Heart right ventricle (tissue), 16 donors: Measurements from ENCODE around the gene C17orf100. TPM values are rescaled to one million over a fixed set of nuclear protein-coding genes. Genes with fewer than 3 reads are reported as not detected.

ENCODE experiments used
- ATAC-seq, 8 donors: fragments of 200-7000 bp; cut with Tn5 transposase; one replicate each; pipeline ENCODE4 v1.9.1; 2020; ENCODE audit warnings: mild to moderate bottlenecking in 8 of 8, moderate library complexity in 8 of 8, moderate number of reproducible peaks in 1 of 8
- DNase-seq, 2 donors: peaks; one replicate each; pipeline ENCODE4 v3.0.0-alpha.2; 2020
- H3K27ac ChIP-seq, 10 donors: fragments of 200-600 bp; sonication (generic) in 2 of 10; one replicate each; pipeline versions ENCODE4 v1.5.0 to v1.8.0; 2020 to 2022; ENCODE audit warnings: mild to moderate bottlenecking in 3 of 10
- H3K27me3 ChIP-seq, 7 donors: fragments of 200-600 bp; one replicate each; pipeline ENCODE4 v1.8.0; 2021 to 2022; ENCODE audit warnings: mild to moderate bottlenecking in 2 of 7
- H3K36me3 ChIP-seq, 9 donors: fragments of 200-600 bp; sonication (generic) in 1 of 9; one replicate each; pipeline versions ENCODE4 v1.5.0 to v1.8.0; 2020 to 2022; ENCODE audit warnings: mild to moderate bottlenecking in 2 of 9
- H3K4me1 ChIP-seq, 9 donors: fragments of 200-600 bp; sonication (generic) in 1 of 9; one replicate each; pipeline versions ENCODE4 v1.5.0 to v1.8.0; 2020 to 2022; ENCODE audit warnings: mild to moderate bottlenecking in 4 of 9
- H3K4me3 ChIP-seq, 10 donors: fragments of 200-600 bp; sonication (generic) in 2 of 10; one replicate each; pipeline versions ENCODE4 v1.5.0 to v1.8.0; 2020 to 2022; ENCODE audit warnings: mild to moderate bottlenecking in 7 of 10, moderate library complexity in 2 of 10
- H3K9me3 ChIP-seq, 11 donors: fragments of 200-600 bp in 10 of 11; sonication (generic) in 2 of 11; one replicate each; pipeline versions ENCODE4 v1.5.0 to v1.8.0; 2013 to 2022; ENCODE audit warnings: mild to moderate bottlenecking in 2 of 11, control low read depth in 1 of 11, moderate library complexity in 1 of 11
- WGBS, 2 donors: extraction: QIAGEN DNeasy Blood & Tissue Kit; methylation state at CpG; one replicate each; pipeline ENCODE4 v1.1.7; 2013; ENCODE audit warnings: inconsistent platforms in 1 of 2; 5-methylcytosine and 5-hydroxymethylcytosine counted together
- intact Hi-C, 10 donors: fragments of 100-400 bp; cut with DNase I; formaldehyde crosslinking; loops; one replicate each; pipeline versions ENCODE4 v1.11.1 to v1.14.2; 2022
- polyA plus RNA-seq, 2 donors: library from polyadenylated mRNA; stranded (reverse); fragments of 200-250 nt; gene quantifications; one replicate each; pipeline ENCODE4 v1.2.3, GENCODE V29; 2013
- total RNA-seq, 10 donors: library from RNA; stranded (reverse); fragmentation: NEBNext Ultra II Directional in 3 of 10; extraction: Animal tissue kit (Norgen Biotek cat#: 25700) in 3 of 10; gene quantifications; one replicate each; pipeline versions ENCODE4 v1.2.1 to v1.2.4, GENCODE V29; 2021 to 2023
- TF ChIP-seq, protein P1 (sequence below), 9 donors: fragments of 200-600 bp; sonication (generic) in 2 of 9; IDR thresholded peaks; one replicate each; pipeline versions ENCODE4 v1.5.0 to v1.8.0; 2021 to 2022; ENCODE audit warnings: antibody characterized with exemption in 9 of 9, mild to moderate bottlenecking in 5 of 9, moderate library complexity in 1 of 9
- donor health status: Arrhythmogenic right ventricular cardiomyopathy.
- donor health status: ischemic (EF 13 %, LVEDD 7.1; RV severe dilation, severe dysfunction).
- donor health status: healthy with polysubstance abuse.
- donor health status: DM: no; HTN: yes; CAD: no.
- donor health status: DM: no; HTN: no; CAD: no.
- donor health status: ischemic (EF 25% LVEDD 6.9; RV normal size, moderate dysfunction).
- donor health status: ischemic (EF 25% LVEDD 5.7; RV mildly dilated, moderate dysfunction).
- donor health status: healthy.
- donor health status: DM: yes; HTN: yes; CAD: no.
- donor health status: Ischemic cardiomyopathy.
- donor health status: ischemic (EF 35%, LVEDD 5.7; RV mildly dilated, moderate dysfunction).
- donor health status: nonischemic (EF 11% LVEDD 7.7; RV severe dilation, severe dysfunction).
- donor health status: DM: yes; HTN: yes; CAD: no.
- donor health status: PGD.
- donor health status: ischemic (EF 29% LVEDD 5.4; RV normal size, mild dysfunction).
- donor health status: nonischemic (EF 23%, LVEDD 6.1; RV moderate dilation, normal function).

C17orf100 gene
- total and polyA plus RNA-seq, 12 donors, result 0.30 to 1.4 (median 0.73) TPM; not detected in 1

DNA sequence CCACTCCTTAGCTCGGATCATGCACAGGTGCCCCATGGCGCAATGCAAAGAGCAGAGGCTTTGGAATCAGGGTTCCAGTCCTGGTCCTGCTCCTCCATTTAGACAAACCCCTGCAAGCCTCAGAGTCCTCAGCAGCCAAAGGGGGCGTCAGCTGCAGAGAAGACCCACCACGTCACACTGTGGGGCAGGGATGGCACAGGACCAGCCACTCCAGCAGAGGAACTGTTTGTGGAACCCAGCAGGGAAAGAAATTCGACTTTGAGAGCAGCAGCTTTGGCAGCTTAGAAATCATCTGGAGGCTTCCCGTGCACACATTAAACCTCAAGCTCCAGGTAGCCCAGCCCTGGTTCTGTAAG, 25.2 kb downstream of the C17orf100 start:
- TF ChIP-seq, protein P1, sequence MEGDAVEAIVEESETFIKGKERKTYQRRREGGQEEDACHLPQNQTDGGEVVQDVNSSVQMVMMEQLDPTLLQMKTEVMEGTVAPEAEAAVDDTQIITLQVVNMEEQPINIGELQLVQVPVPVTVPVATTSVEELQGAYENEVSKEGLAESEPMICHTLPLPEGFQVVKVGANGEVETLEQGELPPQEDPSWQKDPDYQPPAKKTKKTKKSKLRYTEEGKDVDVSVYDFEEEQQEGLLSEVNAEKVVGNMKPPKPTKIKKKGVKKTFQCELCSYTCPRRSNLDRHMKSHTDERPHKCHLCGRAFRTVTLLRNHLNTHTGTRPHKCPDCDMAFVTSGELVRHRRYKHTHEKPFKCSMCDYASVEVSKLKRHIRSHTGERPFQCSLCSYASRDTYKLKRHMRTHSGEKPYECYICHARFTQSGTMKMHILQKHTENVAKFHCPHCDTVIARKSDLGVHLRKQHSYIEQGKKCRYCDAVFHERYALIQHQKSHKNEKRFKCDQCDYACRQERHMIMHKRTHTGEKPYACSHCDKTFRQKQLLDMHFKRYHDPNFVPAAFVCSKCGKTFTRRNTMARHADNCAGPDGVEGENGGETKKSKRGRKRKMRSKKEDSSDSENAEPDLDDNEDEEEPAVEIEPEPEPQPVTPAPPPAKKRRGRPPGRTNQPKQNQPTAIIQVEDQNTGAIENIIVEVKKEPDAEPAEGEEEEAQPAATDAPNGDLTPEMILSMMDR (IDR thresholded peaks at IDR 0.05), result no peak
- H3K4me1 ChIP-seq, result no peaks in the 10 kb centered on the region
- DNase-seq (no peak), ATAC-seq (no peak)
- H3K4me3 ChIP-seq, result no peak overlapping the region
- H3K27me3 ChIP-seq, result peaks cover 4 to 42% (median 23%) of the 10 kb centered on the region in 7 donors
- H3K9me3 ChIP-seq, result no peaks in the 10 kb centered on the region
- intact Hi-C loops, result loop anchor here in 1 of 10 donors (10.0 kb wide), 1 partner anchor 158 kb away; the partner anchor contains the start of gene TEKT1
- H3K36me3 ChIP-seq, result no peaks in the 10 kb centered on the region
- 68 to 72% methylated on average over 6 of the region's 6 CpGs for WGBS, 2 donors
- no peak overlapping the region for H3K27ac ChIP-seq

GRCh38 chr17:6677158-6677831, 25.7 kb downstream of the C17orf100 start:
- TF ChIP-seq, protein P1 (IDR thresholded peaks at IDR 0.05), result no peak
- intact Hi-C loops, result loop anchor here in 1 of 10 donors (10.0 kb wide), 1 partner anchor 158 kb away; the partner anchor contains the start of gene TEKT1
- H3K36me3 ChIP-seq, result no peaks in the 10 kb centered on the region
- DNase-seq, result no peak
- H3K27ac ChIP-seq, result no peak overlapping the region
- no peak for ATAC-seq
- no peaks in the 10 kb centered on the region for H3K9me3 ChIP-seq
- H3K4me1 ChIP-seq, result no peaks in the 10 kb centered on the region
- 65 to 66% methylated on average over 16 of the region's 16 CpGs for WGBS, 2 donors
- H3K27me3 ChIP-seq, result peaks cover 4 to 46% (median 24%) of the 10 kb centered on the region in 7 donors
- H3K4me3 ChIP-seq, result no peak overlapping the region

GRCh38 chr17:6677946-6678345, 26.4 kb downstream of the C17orf100 start:
- H3K9me3 ChIP-seq, result no peaks in the 10 kb centered on the region
- no peak for ATAC-seq
- no peak for DNase-seq
- intact Hi-C loops, result loop anchor here in 1 of 10 donors (10.0 kb wide), 1 partner anchor 157 kb away; the partner anchor contains the start of gene TEKT1
- H3K4me1 ChIP-seq, result no peaks in the 10 kb centered on the region
- no peak overlapping the region for H3K27ac ChIP-seq
- no peaks in the 10 kb centered on the region for H3K36me3 ChIP-seq
- WGBS, 2 donors, result 62 to 63% methylated on average over 7 of the region's 7 CpGs
- TF ChIP-seq, protein P1 (IDR thresholded peaks at IDR 0.05), result no peak
- no peak overlapping the region for H3K4me3 ChIP-seq
- peaks cover 4 to 48% (median 26%) of the 10 kb centered on the region in 7 donors for H3K27me3 ChIP-seq

- TF ChIP-seq, protein P1 (IDR thresholded peaks at IDR 0.05), result no peak
- Histone ChIP-seq H3K4me3 (no peak overlapping the region), H3K27ac (no peak overlapping the region), H3K4me1 (no peaks in the 10 kb centered on the region), H3K36me3 (no peaks in the 10 kb centered on the region), H3K9me3 (no peaks in the 10 kb centered on the region), H3K27me3 (peaks cover 4 to 48% (median 26%) of the 10 kb centered on the region in 7 donors)
- ATAC-seq (no peak), DNase-seq (no peak)
- WGBS, 2 donors, result 83 to 85% methylated on average over 6 of the region's 6 CpGs
- intact Hi-C loops, result loop anchor here in 1 of 10 donors (10.0 kb wide), 1 partner anchor 156 kb away; the partner anchor contains the start of gene TEKT1
These were observed 27.7 kb downstream of the C17orf100 start for GRCh38 chr17:6679241-6679640.
